Measurements from ENCODE around the gene OR5J2.

- no peak for TF ChIP-seq CTCF (IDR thresholded peaks at IDR 0.05)
- no peak for TF ChIP-seq POLR2A (IDR thresholded peaks at IDR 0.05)
These were observed 16.2 kb upstream of the OR5J2 start, which contains the start of gene OR8K5 for GRCh38 chr11:56160217-56160616.

All from adrenal gland (tissue), 5 donors.